Measurements from ENCODE around the gene PRSS38.

The PRSS38 gene

GRCh38 chr1:227785805-227786671 is 29.4 kb upstream of the PRSS38 start:
- Histone ChIP-seq H3K9me3 (ENCODE audit: control insufficient read depth, insufficient read depth, low read depth, low read length) (no peaks in the 10 kb centered on the region), H3K27ac (ENCODE audit: extremely low read depth, low read depth, low read length) (no peak overlapping the region), H3K4me3 (ENCODE audit: low read depth, low read length) (no peak overlapping the region), H3K4me1 (ENCODE audit: control insufficient read depth, insufficient read depth, low read length) (peaks cover 3% of the 10 kb centered on the region; the same call in 1 of the 2 replicates), H3K36me3 (ENCODE audit: control insufficient read depth in 2 of 2, insufficient read depth in 1 of 2, low read length in 2 of 2) (peaks cover 3 to 11% of the 10 kb centered on the region in 2 experiments)
- ChIA-PET CTCF (no interaction called here), POLR2A (no interaction called here)
- TF ChIP-seq ZFHX2 (tag by site-specific recombination; conservative IDR thresholded peaks at IDR 0.05) (peak; percentile 88), ZNF112 (tag by site-specific recombination; IDR thresholded peaks at IDR 0.05) (no peak), ZNF48 (tag by site-specific recombination; IDR thresholded peaks at IDR 0.05) (no peak), EGR2 (tag by site-specific recombination; IDR thresholded peaks at IDR 0.05; ENCODE audit: low read depth) (peak; percentile 89)

GRCh38 chr1:227786673-227787512 is 28.6 kb upstream of the PRSS38 start:
- no peak for TF ChIP-seq PRDM1 (tag by site-specific recombination; IDR thresholded peaks at IDR 0.05)
- TF ChIP-seq ZBTB48 (tag by site-specific recombination; IDR thresholded peaks at IDR 0.05) = no peak
- TF ChIP-seq ZNF335 (tag by site-specific recombination; conservative IDR thresholded peaks at IDR 0.05) = no peak
- TF ChIP-seq ZNF354C (tag by site-specific recombination; IDR thresholded peaks at IDR 0.05; ENCODE audit: borderline replicate concordance, low read depth) = no peak
- ChIA-PET CTCF (interaction anchor here (0.8 to 1.5 kb wide), 3 partner anchors 23 to 167 kb away, joined by 3 to 5 read pairs (median 3); no protein-coding TSS in a partner anchor), POLR2A (interaction anchor here (1.1 to 1.3 kb wide), 3 partner anchors 14 to 161 kb away, joined by 3 to 19 read pairs (median 8); partner anchors contain the start of gene WNT9A)

GRCh38 chr1:227787513-227788270 is 27.8 kb upstream of the PRSS38 start:
- POLR2A ChIA-PET = interaction anchor here (0.6 to 1.3 kb wide), 15 partner anchors 8 to 1705 kb away, joined by 3 to 19 read pairs (median 4); partner anchors contain the start of genes ARF1, JMJD4, SNAP47 and WNT9A
- CTCF ChIA-PET = interaction anchor here (0.6 to 1.5 kb wide), 4 partner anchors 24 to 166 kb away, joined by 3 to 5 read pairs (median 3); partner anchors contain the start of gene WNT9A
- Histone ChIP-seq H3K27ac (ENCODE audit: extremely low read depth, low read depth, low read length) (no peak overlapping the region), H3K9me3 (ENCODE audit: control insufficient read depth, insufficient read depth, low read depth, low read length) (no peaks in the 10 kb centered on the region), H3K4me3 (ENCODE audit: low read depth, low read length) (peak overlapping the region; percentile 65), H3K36me3 (ENCODE audit: control insufficient read depth in 2 of 2, insufficient read depth in 1 of 2, low read length in 2 of 2) (peaks cover 0 to 3% of the 10 kb centered on the region in 2 experiments; a peak in 1 of 3 replicates), H3K4me1 (ENCODE audit: control insufficient read depth, insufficient read depth, low read length) (peaks cover 3% of the 10 kb centered on the region; the same call in 1 of the 2 replicates)
- 0 out of 2 replicates have a peak, but pooled peaks have one; percentile 24 for TF ChIP-seq ZNF623 (tag by site-specific recombination; IDR thresholded peaks at IDR 0.05)
- no peak for TF ChIP-seq ZBTB11 (tag by site-specific recombination; conservative IDR thresholded peaks at IDR 0.05; ENCODE audit: low read depth)
- TF ChIP-seq ZNF391 (tag by site-specific recombination; IDR thresholded peaks at IDR 0.05; ENCODE audit: borderline replicate concordance, low read depth) = no peak
- TF ChIP-seq ZNF341 (tag by site-specific recombination; IDR thresholded peaks at IDR 0.05; ENCODE audit: low read depth) = no peak
- TF ChIP-seq KLF16 (tag by site-specific recombination; IDR thresholded peaks at IDR 0.05) = peak; percentile 95
- TF ChIP-seq ZBTB6 (tag by site-specific recombination; IDR thresholded peaks at IDR 0.05) = peak; percentile 16; the same call in 1 of the 2 replicates
- no peak for TF ChIP-seq YY2 (tag by site-specific recombination; IDR thresholded peaks at IDR 0.05)
- TF ChIP-seq WT1 (tag by site-specific recombination; IDR thresholded peaks at IDR 0.05) = peak; percentile 39; the same call in 1 of the 2 replicates
- TF ChIP-seq ZNF501 (tag by site-specific recombination; IDR thresholded peaks at IDR 0.05) = 0 out of 2 replicates have a peak, but pooled peaks have one; percentile 28
- no peak for TF ChIP-seq ZNF140 (tag by site-specific recombination; IDR thresholded peaks at IDR 0.05)
- TF ChIP-seq GLIS1 (tag by site-specific recombination; IDR thresholded peaks at IDR 0.05) = peak; percentile 87
- TF ChIP-seq ZEB2 (tag by site-specific recombination; IDR thresholded peaks at IDR 0.05) = peak; percentile 54
- TF ChIP-seq KLF17 (tag by site-specific recombination; IDR thresholded peaks at IDR 0.05) = peak; percentile 71
- no peak for TF ChIP-seq ZNF768 (tag by site-specific recombination; IDR thresholded peaks at IDR 0.05)

More at GRCh38 chr1:227786673-227787512, 28.6 kb upstream of the PRSS38 start:
- 0 out of 2 replicates have a peak overlapping the region, but pooled peaks have one; percentile 65 for H3K4me3 ChIP-seq (ENCODE audit: low read depth, low read length)
- H3K27ac ChIP-seq (ENCODE audit: extremely low read depth, low read depth, low read length) = no peak overlapping the region
- peaks cover 3% of the 10 kb centered on the region; the same call in 1 of the 2 replicates for H3K4me1 ChIP-seq (ENCODE audit: control insufficient read depth, insufficient read depth, low read length)
- H3K36me3 ChIP-seq (ENCODE audit: control insufficient read depth in 2 of 2, insufficient read depth in 1 of 2, low read length in 2 of 2) = peaks cover 3 to 6% of the 10 kb centered on the region in 2 experiments
- no peaks in the 10 kb centered on the region for H3K9me3 ChIP-seq (ENCODE audit: control insufficient read depth, insufficient read depth, low read depth, low read length)
